ENCODE results near the gene CDK1. TPM values are rescaled to one million over a fixed set of nuclear protein-coding genes. Genes with fewer than 3 reads are reported as not detected.

Gene CDK1
- total RNA-seq, 4 donors from 2014 or later: 0.66 to 3.5 (median 3.0) TPM

DNA sequence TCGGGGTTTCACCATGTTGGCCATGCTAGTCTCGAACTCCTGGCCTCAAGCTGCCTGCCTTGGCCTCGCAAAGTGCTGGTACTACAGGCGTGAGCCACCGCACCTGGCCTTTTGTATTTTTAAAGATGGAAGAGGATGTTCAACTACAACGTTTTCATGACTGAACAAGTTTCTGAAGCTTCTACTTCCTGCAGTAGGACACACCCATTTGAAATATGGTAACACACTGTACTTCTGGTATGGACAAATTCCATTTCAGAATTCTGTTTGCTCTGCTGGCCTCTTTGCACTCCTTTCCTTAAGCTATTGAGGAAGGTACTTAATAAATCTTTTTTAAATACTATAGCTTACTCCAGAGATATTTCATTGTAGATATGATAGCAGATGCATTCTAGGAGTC lies 10.9 kb upstream of the CDK1 start:
- 83 to 92% methylated on average over 6 of the region's 6 CpGs for WGBS, 2 donors
- no peaks in the 10 kb centered on the region for H3K4me1 ChIP-seq
- no peaks in the 10 kb centered on the region for H3K9me3 ChIP-seq
- TF ChIP-seq POLR2A (IDR thresholded peaks at IDR 0.05) (no peak), CTCF (IDR thresholded peaks at IDR 0.05) (no peak), EP300 (IDR thresholded peaks at IDR 0.05) (no peak)
- H3K27ac ChIP-seq: no peak overlapping the region
- DNase-seq (ENCODE audit: low spot score in 2 of 2): no peak
- H3K4me3 ChIP-seq: no peak overlapping the region
- no peaks in the 10 kb centered on the region for H3K36me3 ChIP-seq
- H3K27me3 ChIP-seq: no peaks in the 10 kb centered on the region

GRCh38 chr10:60769406-60769805 lies 8.9 kb upstream of the CDK1 start:
- DNase-seq (ENCODE audit: low spot score in 2 of 2): no peak
- Histone ChIP-seq H3K27me3 (no peaks in the 10 kb centered on the region), H3K4me3 (no peak overlapping the region), H3K9me3 (no peaks in the 10 kb centered on the region), H3K4me1 (no peaks in the 10 kb centered on the region), H3K36me3 (no peaks in the 10 kb centered on the region), H3K27ac (no peak overlapping the region)
- TF ChIP-seq EP300 (IDR thresholded peaks at IDR 0.05): no peak
- 49 to 62% methylated on average over 2 of the region's 2 CpGs for WGBS, 2 donors

DNA sequence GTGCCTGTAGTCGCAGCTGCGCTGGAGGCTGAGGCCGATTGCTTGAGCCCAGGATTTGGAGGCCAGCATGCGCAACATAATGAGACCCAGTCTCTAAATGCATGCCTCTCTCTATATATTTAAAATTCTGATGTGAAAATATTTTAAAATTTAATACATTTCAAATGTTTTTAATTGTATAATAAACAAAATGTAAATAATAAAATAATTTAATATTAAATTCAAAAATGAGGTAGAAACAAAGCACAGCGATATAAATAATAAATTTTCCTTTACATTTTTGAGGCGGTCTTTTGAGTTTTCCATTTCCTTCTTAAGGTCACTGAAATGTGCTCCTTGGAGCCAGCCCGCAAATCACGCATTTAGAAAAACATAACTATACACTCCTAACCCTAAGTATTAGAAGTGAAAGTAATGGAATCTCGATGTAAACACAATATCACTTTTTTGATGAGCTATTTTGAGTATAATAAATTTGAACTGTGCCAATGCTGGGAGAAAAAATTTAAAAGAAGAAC lies 523 bp upstream of the CDK1 start:
- H3K9me3 ChIP-seq: no peaks in the 10 kb centered on the region
- no peaks in the 10 kb centered on the region for H3K36me3 ChIP-seq
- no peak for DNase-seq (ENCODE audit: low spot score in 2 of 2)
- H3K27me3 ChIP-seq: no peaks in the 10 kb centered on the region
- H3K4me3 ChIP-seq: peak overlapping the region; percentile 39 to 68 (median 50)
- WGBS, 2 donors: 42 to 44% methylated on average over 9 of the region's 9 CpGs
- H3K27ac ChIP-seq: peak overlapping the region in 1 of 4 donors; percentile 51
- no peak for TF ChIP-seq CTCF (IDR thresholded peaks at IDR 0.05)
- TF ChIP-seq EP300 (IDR thresholded peaks at IDR 0.05): no peak
- no peak for TF ChIP-seq POLR2A (IDR thresholded peaks at IDR 0.05)
- peaks cover 0 to 16% (median 6%) of the 10 kb centered on the region in 4 donors for H3K4me1 ChIP-seq

DNA sequence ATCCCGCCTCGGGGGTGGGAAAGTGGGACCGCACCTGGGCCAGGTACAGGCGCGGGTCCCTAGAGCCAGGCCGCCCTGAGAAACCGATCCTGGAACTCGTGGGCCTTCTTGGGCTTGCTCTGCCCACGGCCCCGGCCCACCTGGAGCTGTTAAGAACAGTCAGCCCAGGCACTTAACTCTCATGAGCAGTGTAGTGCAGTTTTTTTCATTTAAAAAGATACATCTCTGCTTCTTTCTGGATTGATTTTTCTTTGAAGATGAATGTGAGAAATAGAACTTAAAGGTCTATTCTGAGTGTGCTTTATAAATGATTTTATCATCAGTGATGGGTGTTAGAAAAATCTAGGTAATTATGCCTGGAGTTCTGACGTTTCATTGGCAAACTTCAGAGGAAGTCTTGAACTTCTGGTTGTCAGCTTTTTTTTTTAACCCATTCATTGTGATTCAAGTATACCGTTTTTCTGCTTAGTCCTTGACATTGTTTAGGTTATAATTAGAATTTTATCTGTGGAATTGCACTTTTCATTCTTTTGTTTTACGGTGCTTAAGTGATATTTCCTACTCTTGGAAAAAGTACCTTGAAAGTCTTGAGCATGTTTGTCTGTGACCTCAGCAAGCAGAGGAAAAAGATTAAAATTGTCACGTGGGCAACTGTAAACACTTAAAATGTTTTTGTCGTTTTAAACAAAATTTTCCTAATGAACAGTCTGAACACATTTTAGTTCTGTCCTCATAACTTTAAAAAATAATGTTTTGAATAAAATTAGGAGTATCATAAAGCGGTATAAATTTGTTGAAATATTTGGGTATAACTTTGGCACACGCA lies 906 bp downstream of the CDK1 start:
- peak overlapping the region in 2 of 4 donors; percentile 27 to 50 for H3K27ac ChIP-seq

GRCh38 chr10:60781661-60782060 lies 3.4 kb downstream of the CDK1 start:
- Histone ChIP-seq H3K9me3 (no peaks in the 10 kb centered on the region), H3K36me3 (no peaks in the 10 kb centered on the region), H3K27ac (no peak overlapping the region), H3K4me3 (no peak overlapping the region), H3K27me3 (no peaks in the 10 kb centered on the region), H3K4me1 (peaks cover 0 to 16% (median 6%) of the 10 kb centered on the region in 4 donors)
- no peak for TF ChIP-seq EP300 (IDR thresholded peaks at IDR 0.05)
- no peak for DNase-seq (ENCODE audit: low spot score in 2 of 2)

More for the DNA sequence above, 906 bp downstream of the CDK1 start:
- peaks cover 0 to 16% (median 6%) of the 10 kb centered on the region in 4 donors for H3K4me1 ChIP-seq
- no peaks in the 10 kb centered on the region for H3K36me3 ChIP-seq
- TF ChIP-seq EP300 (IDR thresholded peaks at IDR 0.05) (no peak), POLR2A (IDR thresholded peaks at IDR 0.05) (no peak), CTCF (IDR thresholded peaks at IDR 0.05) (no peak)
- WGBS, 2 donors: 8 to 9% methylated on average over 17 of the region's 17 CpGs
- no peaks in the 10 kb centered on the region for H3K9me3 ChIP-seq
- H3K27me3 ChIP-seq: no peaks in the 10 kb centered on the region
- H3K4me3 ChIP-seq: peak overlapping the region; percentile 39 to 72 (median 64)
- DNase-seq (ENCODE audit: low spot score in 2 of 2): no peak

GRCh38 chr10:60784641-60785040 lies 6.4 kb downstream of the CDK1 start:
- Histone ChIP-seq H3K4me1 (no peaks in the 10 kb centered on the region), H3K9me3 (no peaks in the 10 kb centered on the region), H3K4me3 (no peak overlapping the region), H3K36me3 (no peaks in the 10 kb centered on the region), H3K27me3 (no peaks in the 10 kb centered on the region), H3K27ac (no peak overlapping the region)
- WGBS, 2 donors: 80 to 88% methylated on average over 3 of the region's 3 CpGs
- TF ChIP-seq POLR2A (IDR thresholded peaks at IDR 0.05) (no peak), CTCF (IDR thresholded peaks at IDR 0.05) (no peak), EP300 (IDR thresholded peaks at IDR 0.05) (no peak)
- DNase-seq (ENCODE audit: low spot score in 2 of 2): no peak
